Measurements from ENCODE around the gene ARID3B. TPM values are rescaled to one million over a fixed set of nuclear protein-coding genes. Genes with fewer than 3 reads are reported as not detected.

Gene ARID3B
- total RNA-seq, 1 donor from 2014 or later, result 13.1 TPM

GRCh38 chr15:74551714-74552113 lies 10.7 kb downstream of the ARID3B start:
- Histone ChIP-seq H3K36me3 (ENCODE audit: control insufficient read depth, insufficient read depth, low read length) (no peaks in the 10 kb centered on the region), H3K27me3 (ENCODE audit: control insufficient read depth, insufficient read depth, low read length) (no peaks in the 10 kb centered on the region), H3K4me3 (ENCODE audit: low read depth, low read length) (no peak overlapping the region)
- DNase-seq (ENCODE audit: low read depth), result no peak
- TF ChIP-seq, protein P1, sequence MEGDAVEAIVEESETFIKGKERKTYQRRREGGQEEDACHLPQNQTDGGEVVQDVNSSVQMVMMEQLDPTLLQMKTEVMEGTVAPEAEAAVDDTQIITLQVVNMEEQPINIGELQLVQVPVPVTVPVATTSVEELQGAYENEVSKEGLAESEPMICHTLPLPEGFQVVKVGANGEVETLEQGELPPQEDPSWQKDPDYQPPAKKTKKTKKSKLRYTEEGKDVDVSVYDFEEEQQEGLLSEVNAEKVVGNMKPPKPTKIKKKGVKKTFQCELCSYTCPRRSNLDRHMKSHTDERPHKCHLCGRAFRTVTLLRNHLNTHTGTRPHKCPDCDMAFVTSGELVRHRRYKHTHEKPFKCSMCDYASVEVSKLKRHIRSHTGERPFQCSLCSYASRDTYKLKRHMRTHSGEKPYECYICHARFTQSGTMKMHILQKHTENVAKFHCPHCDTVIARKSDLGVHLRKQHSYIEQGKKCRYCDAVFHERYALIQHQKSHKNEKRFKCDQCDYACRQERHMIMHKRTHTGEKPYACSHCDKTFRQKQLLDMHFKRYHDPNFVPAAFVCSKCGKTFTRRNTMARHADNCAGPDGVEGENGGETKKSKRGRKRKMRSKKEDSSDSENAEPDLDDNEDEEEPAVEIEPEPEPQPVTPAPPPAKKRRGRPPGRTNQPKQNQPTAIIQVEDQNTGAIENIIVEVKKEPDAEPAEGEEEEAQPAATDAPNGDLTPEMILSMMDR (IDR thresholded peaks at IDR 0.05; ENCODE audit: insufficient read depth, low read length, poor library complexity, severe bottlenecking), result no peak

- H3K4me3 ChIP-seq (ENCODE audit: low read depth, low read length), result no peak overlapping the region
- H3K36me3 ChIP-seq (ENCODE audit: control insufficient read depth, insufficient read depth, low read length), result no peaks in the 10 kb centered on the region
- DNase-seq (ENCODE audit: low read depth), result no peak
- no peaks in the 10 kb centered on the region for H3K27me3 ChIP-seq (ENCODE audit: control insufficient read depth, insufficient read depth, low read length)
- TF ChIP-seq, protein P1 (IDR thresholded peaks at IDR 0.05; ENCODE audit: insufficient read depth, low read length, poor library complexity, severe bottlenecking), result no peak
Measured at GRCh38 chr15:74552773-74553441, 11.9 kb downstream of the ARID3B start.

DNA sequence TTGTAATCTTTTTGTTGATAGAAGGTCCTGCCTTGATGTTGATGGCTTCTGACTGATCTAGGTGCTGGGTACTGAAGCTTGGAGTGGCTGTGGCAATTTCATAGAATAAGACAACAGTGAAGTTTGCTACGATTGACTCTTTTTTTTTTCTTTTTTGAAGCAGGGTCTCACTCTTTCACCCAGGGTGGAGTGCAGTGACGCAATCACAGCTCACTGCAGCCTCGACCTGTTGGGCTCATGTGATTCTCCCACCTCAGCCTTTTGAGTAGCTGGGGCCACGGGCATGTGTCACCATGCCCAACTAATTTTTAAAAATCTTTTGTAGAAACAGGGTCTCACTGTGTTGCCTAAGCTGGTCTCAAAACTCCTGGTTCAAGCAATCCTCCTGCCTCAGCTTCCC lies 14.2 kb downstream of the ARID3B start:
- Histone ChIP-seq H3K27me3 (ENCODE audit: control insufficient read depth, insufficient read depth, low read length) (no peaks in the 10 kb centered on the region), H3K36me3 (ENCODE audit: control insufficient read depth, insufficient read depth, low read length) (no peaks in the 10 kb centered on the region), H3K4me3 (ENCODE audit: low read depth, low read length) (no peak overlapping the region)
- no peak for DNase-seq (ENCODE audit: low read depth)
- TF ChIP-seq, protein P1 (IDR thresholded peaks at IDR 0.05; ENCODE audit: insufficient read depth, low read length, poor library complexity, severe bottlenecking), result no peak

DNA sequence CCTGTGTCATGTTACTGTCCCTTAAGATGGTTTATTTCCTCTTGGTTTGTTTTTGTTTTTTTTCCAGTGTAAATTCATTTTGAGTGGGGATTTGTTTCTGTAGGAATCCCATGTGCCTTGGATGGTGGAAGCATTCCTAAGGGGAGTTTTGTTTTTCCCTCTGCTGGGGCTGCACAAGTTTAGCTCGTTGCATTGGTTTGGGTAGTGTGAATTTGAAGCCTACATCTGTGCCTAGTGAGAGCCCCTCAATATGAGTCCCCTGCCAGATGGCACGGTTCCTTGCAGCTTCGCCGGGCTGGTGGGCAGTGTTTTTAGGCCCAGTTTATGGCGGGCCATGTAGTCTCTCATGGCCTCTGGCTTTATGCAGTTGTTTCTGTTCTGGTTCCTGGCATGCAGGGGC lies 17.7 kb downstream of the ARID3B start:
- Histone ChIP-seq H3K4me3 (ENCODE audit: low read depth, low read length) (no peak overlapping the region), H3K36me3 (ENCODE audit: control insufficient read depth, insufficient read depth, low read length) (no peaks in the 10 kb centered on the region), H3K27me3 (ENCODE audit: control insufficient read depth, insufficient read depth, low read length) (no peaks in the 10 kb centered on the region)
- TF ChIP-seq, protein P1 (IDR thresholded peaks at IDR 0.05; ENCODE audit: insufficient read depth, low read length, poor library complexity, severe bottlenecking), result no peak
- no peak for DNase-seq (ENCODE audit: low read depth)

GRCh38 chr15:74563442-74563841 lies 22.4 kb downstream of the ARID3B start:
- Histone ChIP-seq H3K36me3 (ENCODE audit: control insufficient read depth, insufficient read depth, low read length) (no peaks in the 10 kb centered on the region), H3K27me3 (ENCODE audit: control insufficient read depth, insufficient read depth, low read length) (no peaks in the 10 kb centered on the region), H3K4me3 (ENCODE audit: low read depth, low read length) (no peak overlapping the region)
- DNase-seq (ENCODE audit: low read depth), result no peak
- TF ChIP-seq, protein P1 (IDR thresholded peaks at IDR 0.05; ENCODE audit: insufficient read depth, low read length, poor library complexity, severe bottlenecking), result no peak

DNA sequence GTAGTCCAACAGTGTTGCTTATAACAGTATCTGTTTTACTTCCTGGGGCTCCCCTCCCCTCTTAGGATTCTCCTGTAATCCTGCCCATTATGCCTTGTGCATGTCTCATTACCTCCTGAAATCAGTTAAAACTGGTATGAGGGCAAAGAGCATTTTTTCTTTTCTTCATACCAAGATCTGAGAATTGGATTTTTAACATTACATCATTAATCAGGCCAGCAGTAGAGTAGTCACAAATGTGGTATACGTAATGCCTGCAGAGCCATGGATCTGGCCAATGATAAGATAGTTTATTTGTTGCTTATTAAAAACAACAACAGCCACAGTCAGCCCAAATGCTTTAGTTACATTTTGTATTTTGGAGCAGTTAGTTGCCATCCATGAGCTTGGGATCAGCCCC lies 23.2 kb downstream of the ARID3B start:
- H3K4me3 ChIP-seq (ENCODE audit: low read depth, low read length), result no peak overlapping the region
- H3K27me3 ChIP-seq (ENCODE audit: control insufficient read depth, insufficient read depth, low read length), result no peaks in the 10 kb centered on the region
- no peaks in the 10 kb centered on the region for H3K36me3 ChIP-seq (ENCODE audit: control insufficient read depth, insufficient read depth, low read length)
- no peak for DNase-seq (ENCODE audit: low read depth)
- TF ChIP-seq, protein P1 (IDR thresholded peaks at IDR 0.05; ENCODE audit: insufficient read depth, low read length, poor library complexity, severe bottlenecking), result no peak

Measured in kidney epithelial cell (primary cell).